Ascending aorta (tissue), 2 donors: ENCODE results near the gene PEX19. TPM values are rescaled to one million over a fixed set of nuclear protein-coding genes. Genes with fewer than 3 reads are reported as not detected.

Experiments
- DNase-seq, 2 donors: peaks; one replicate each; pipeline ENCODE4 v3.0.0-alpha.2; 2019; ENCODE audit warnings: low spot score in 2 of 2
- H3K27ac ChIP-seq, 2 donors: fragments of 200-600 bp; sonication (generic); one replicate each; pipeline ENCODE4 v1.5.1; 2016 to 2017; ENCODE audit warnings: mild to moderate bottlenecking in 1 of 2
- H3K27me3 ChIP-seq: fragments of 200-600 bp; sonication (generic); one replicate; pipeline ENCODE4 v1.5.1; 2017
- H3K36me3 ChIP-seq, 2 donors: fragments of 200-600 bp; sonication (generic); one replicate each; pipeline ENCODE4 v1.5.1; 2016
- H3K4me1 ChIP-seq, 2 donors: fragments of 200-600 bp; sonication (generic); one replicate each; pipeline ENCODE4 v1.5.1; 2016 to 2017; ENCODE audit warnings: mild to moderate bottlenecking in 1 of 2
- H3K4me3 ChIP-seq, 2 donors: fragments of 200-600 bp; sonication (generic); one replicate each; pipeline ENCODE4 v1.5.1; 2016 to 2017; ENCODE audit warnings: mild to moderate bottlenecking in 1 of 2
- H3K9me3 ChIP-seq, 2 donors: fragments of 200-600 bp; sonication (generic); one replicate each; pipeline ENCODE4 v1.5.1; 2016
- CTCF ChIP-seq, 3 experiments: fragments of 200-600 bp in 2 of 3; fragments of 450-650 bp in 1 of 3; sonication (generic) in 2 of 3; IDR thresholded peaks; one replicate each; pipeline ENCODE4 v1.5.1; 2016 to 2019; ENCODE audit warnings: antibody characterized with exemption in 3 of 3, mild to moderate bottlenecking in 1 of 3, moderate library complexity in 1 of 3
- intact Hi-C: fragments of 100-400 bp; cut with DNase I; formaldehyde crosslinking; loops from one replicate; pipeline ENCODE4 v1.15.1; 2023
- total RNA-seq: library from RNA; depleted of rRNA; stranded (reverse); fragments of >200 nt; gene quantifications from one replicate; pipeline ENCODE4 v1.1.0, GENCODE V29; 2016

PEX19 gene
- total RNA-seq, 1 donor from 2014 or later: 36.6 TPM

GRCh38 chr1:160261893-160262794 lies 22.8 kb downstream of the PEX19 start, which contains the start of gene DCAF8:
DCAF8 (minus strand) TSS chr1:160262549; CDS start chr1:160244008, 18,541 bp downstream.
- H3K9me3 ChIP-seq: no peaks in the 10 kb centered on the region

GRCh38 chr1:160261556-160261892 lies 23.4 kb downstream of the PEX19 start:
- intact Hi-C loops: loop anchor here (1.0 to 5.0 kb wide), 5 partner anchors 24 to 896 kb away; partner anchors contain the start of genes PEA15, PEX19, PIGM and USP21
- Histone ChIP-seq H3K4me3 (peak overlapping the region; percentile 85 to 98), H3K36me3 (no peaks in the 10 kb centered on the region), H3K27ac (peak overlapping the region; percentile 98), H3K9me3 (no peaks in the 10 kb centered on the region), H3K27me3 (no peaks in the 10 kb centered on the region), H3K4me1 (peaks cover 0 to 28% of the 10 kb centered on the region in 2 donors)
- no peak for TF ChIP-seq CTCF (IDR thresholded peaks at IDR 0.05)
- DNase-seq: no peak

More at GRCh38 chr1:160261893-160262794, 22.8 kb downstream of the PEX19 start, which contains the start of gene DCAF8:
- Histone ChIP-seq H3K27ac (peak within 1 kb of the TSS; percentile 98), H3K4me3 (peak within 1 kb of the TSS; percentile 85 to 98), H3K36me3 (no peaks in the 10 kb centered on the region), H3K4me1 (peaks cover 0 to 24% of the 10 kb centered on the region in 2 donors), H3K27me3 (no peaks in the 10 kb centered on the region)
- intact Hi-C loops: loop anchor here (1.0 to 5.0 kb wide), 6 partner anchors 23 to 895 kb away; partner anchors contain the start of genes PEA15, PEX19, PIGM and USP21
- DNase-seq: peak; percentile 90 to 99
- no peak for TF ChIP-seq CTCF (IDR thresholded peaks at IDR 0.05)

GRCh38 chr1:160260406-160261382 lies 24.2 kb downstream of the PEX19 start:
- Histone ChIP-seq H3K27ac (peak overlapping the region; percentile 98), H3K9me3 (no peaks in the 10 kb centered on the region), H3K4me3 (peak overlapping the region; percentile 85 to 98), H3K36me3 (no peaks in the 10 kb centered on the region), H3K27me3 (no peaks in the 10 kb centered on the region), H3K4me1 (peaks cover 0 to 30% of the 10 kb centered on the region in 2 donors)
- intact Hi-C loops: loop anchor here (1.0 to 5.0 kb wide), 5 partner anchors 25 to 897 kb away; partner anchors contain the start of genes PEA15, PEX19, PIGM and USP21
- no peak for TF ChIP-seq CTCF (IDR thresholded peaks at IDR 0.05)
- DNase-seq: no peak

GRCh38 chr1:160258177-160258798 lies 26.6 kb downstream of the PEX19 start:
- Histone ChIP-seq H3K4me3 (no peak overlapping the region), H3K36me3 (peaks cover 0 to 7% of the 10 kb centered on the region in 2 donors), H3K27ac (no peak overlapping the region), H3K9me3 (no peaks in the 10 kb centered on the region), H3K4me1 (peaks cover 0 to 32% of the 10 kb centered on the region in 2 donors), H3K27me3 (no peaks in the 10 kb centered on the region)
- intact Hi-C loops: no loop called here
- TF ChIP-seq CTCF (IDR thresholded peaks at IDR 0.05): no peak
- no peak for DNase-seq
